Measurements from ENCODE around the gene MAGOHB. TPM values are rescaled to one million over a fixed set of nuclear protein-coding genes. Genes with fewer than 3 reads are reported as not detected.

The MAGOHB gene
- polyA plus RNA-seq, 2 of the 4 experiments (the other 2 are of a cell fraction) = 83.4 to 90.5 TPM

DNA sequence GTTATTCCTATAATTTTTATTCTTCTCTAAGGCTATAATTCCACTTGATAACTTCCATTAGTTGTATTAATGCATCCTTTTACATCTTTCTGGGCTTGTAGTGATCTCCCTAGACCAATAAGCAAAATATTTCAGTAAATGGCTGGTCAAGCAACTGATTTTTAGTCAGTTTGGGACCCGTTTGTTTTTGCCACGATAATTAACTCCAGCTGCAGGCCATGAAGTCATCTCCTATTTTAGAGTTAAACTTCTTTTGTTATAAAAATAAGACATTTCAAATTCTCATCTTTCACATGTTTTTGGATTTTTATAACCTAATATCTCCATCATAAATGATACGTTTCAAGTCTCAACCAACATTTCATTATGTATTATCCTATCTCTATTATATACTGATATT, 49.4 kb downstream of the MAGOHB start:
- CTCF ChIA-PET = interaction anchor here (0.7 to 3.9 kb wide), 8 partner anchors 22 to 336 kb away, joined by 3 to 26 read pairs (median 4); no protein-coding TSS in a partner anchor
- POLR2A ChIA-PET = no interaction called here
- TF ChIP-seq SMC3 (IDR thresholded peaks at IDR 0.05) = no peak
- TF ChIP-seq, protein P1, sequence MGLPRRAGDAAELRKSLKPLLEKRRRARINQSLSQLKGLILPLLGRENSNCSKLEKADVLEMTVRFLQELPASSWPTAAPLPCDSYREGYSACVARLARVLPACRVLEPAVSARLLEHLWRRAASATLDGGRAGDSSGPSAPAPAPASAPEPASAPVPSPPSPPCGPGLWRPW (IDR thresholded peaks at IDR 0.05) = no peak
- TF ChIP-seq, protein P2, sequence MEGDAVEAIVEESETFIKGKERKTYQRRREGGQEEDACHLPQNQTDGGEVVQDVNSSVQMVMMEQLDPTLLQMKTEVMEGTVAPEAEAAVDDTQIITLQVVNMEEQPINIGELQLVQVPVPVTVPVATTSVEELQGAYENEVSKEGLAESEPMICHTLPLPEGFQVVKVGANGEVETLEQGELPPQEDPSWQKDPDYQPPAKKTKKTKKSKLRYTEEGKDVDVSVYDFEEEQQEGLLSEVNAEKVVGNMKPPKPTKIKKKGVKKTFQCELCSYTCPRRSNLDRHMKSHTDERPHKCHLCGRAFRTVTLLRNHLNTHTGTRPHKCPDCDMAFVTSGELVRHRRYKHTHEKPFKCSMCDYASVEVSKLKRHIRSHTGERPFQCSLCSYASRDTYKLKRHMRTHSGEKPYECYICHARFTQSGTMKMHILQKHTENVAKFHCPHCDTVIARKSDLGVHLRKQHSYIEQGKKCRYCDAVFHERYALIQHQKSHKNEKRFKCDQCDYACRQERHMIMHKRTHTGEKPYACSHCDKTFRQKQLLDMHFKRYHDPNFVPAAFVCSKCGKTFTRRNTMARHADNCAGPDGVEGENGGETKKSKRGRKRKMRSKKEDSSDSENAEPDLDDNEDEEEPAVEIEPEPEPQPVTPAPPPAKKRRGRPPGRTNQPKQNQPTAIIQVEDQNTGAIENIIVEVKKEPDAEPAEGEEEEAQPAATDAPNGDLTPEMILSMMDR (IDR thresholded peaks at IDR 0.05) = no peak
- Histone ChIP-seq H3K4me1 (0 out of 3 replicates have a peak, but pooled peaks cover 3% of the 10 kb centered on the region), H3K4me2 (no peak overlapping the region), H3K4me3 (no peak overlapping the region), H3K27ac (no peak overlapping the region), H3K9me3 (no peaks in the 10 kb centered on the region)
- DNase-seq (ENCODE audit: low read depth in 1 of 2, low spot score in 1 of 2) (no peak), FAIRE-seq (no peak), ATAC-seq (no peak)
- WGBS (ENCODE audit: missing lambda C conversion rate) = 54% methylated on average over 3 of the region's 3 CpGs

DNA sequence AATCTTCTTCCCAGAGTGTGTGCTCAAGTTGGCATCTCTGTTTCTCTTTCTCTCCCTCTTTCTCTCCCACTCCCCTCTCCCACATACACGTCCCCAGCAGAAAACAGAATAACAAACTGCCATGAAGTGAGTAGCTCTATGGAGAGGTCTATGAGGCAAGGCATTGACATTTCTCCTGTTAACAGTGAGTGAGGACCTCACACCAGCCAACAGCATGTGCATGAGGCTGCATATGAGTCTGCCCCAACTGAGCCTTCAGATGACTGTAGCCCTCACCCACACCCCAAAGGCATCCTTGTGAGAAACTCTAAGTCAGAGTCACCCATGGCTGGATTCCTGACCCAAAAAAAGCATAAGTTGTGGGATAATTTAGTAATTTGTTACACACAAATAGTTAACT, 50.4 kb downstream of the MAGOHB start:
- H3K9me3 ChIP-seq = no peaks in the 10 kb centered on the region
- 0 out of 3 replicates have a peak, but pooled peaks cover 3% of the 10 kb centered on the region for H3K4me1 ChIP-seq
- no peak for FAIRE-seq

DNA sequence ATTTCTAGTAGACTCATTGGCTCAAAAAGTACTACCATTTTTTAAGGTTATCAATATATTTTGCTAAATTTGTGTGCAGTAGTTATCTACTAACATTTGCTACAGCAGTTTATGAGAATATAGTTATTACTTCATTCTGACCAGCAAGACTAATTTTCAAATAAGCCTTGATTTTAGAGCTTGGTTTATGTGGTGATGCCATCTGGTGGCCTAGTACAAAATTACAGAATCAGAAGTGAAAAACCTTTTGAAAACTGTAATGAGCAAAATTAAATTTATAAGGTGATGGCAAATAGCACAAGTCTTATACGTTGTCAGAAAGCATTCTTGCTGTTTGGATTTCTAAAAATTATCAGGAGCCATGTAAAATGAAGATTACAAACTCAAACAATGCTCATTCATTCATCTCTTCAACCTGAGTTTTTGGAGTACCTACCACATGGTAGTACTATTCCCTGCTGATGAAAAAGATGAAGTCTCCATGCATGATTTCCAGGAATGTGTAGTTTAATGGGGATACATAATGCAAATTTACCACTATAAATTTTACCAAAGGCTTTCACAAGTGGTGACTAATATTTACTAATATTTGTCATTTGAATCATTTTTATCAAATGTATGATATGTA, 51.0 kb downstream of the MAGOHB start:
- FAIRE-seq (peak; percentile 99), ATAC-seq (0 out of 6 replicates have a peak, but pooled peaks of 1 of the 2 experiments have one; percentile 33), DNase-seq (ENCODE audit: low read depth in 1 of 2, low spot score in 1 of 2) (peak; percentile 13 to 53)
- TF ChIP-seq KDM5A (IDR thresholded peaks at IDR 0.05) (no peak), RAD21 (conservative IDR thresholded peaks at IDR 0.05 in 1 of 2, IDR thresholded peaks at IDR 0.05 in 1 of 2) (peak; percentile 89 to 91), CHD4 (IDR thresholded peaks at IDR 0.05; ENCODE audit: borderline replicate concordance) (no peak), SMC3 (IDR thresholded peaks at IDR 0.05) (peak; percentile 96)
- TF ChIP-seq, protein P2 (IDR thresholded peaks at IDR 0.05) = peak; percentile 92
- POLR2A ChIA-PET = interaction anchor here (1.3 kb wide), 1 partner anchor 196 kb away, joined by 3 read pairs; no protein-coding TSS in a partner anchor
- WGBS (ENCODE audit: missing lambda C conversion rate) = 2% methylated on average over 1 of the region's 1 CpG
- 0 out of 3 replicates have a peak, but pooled peaks cover 3% of the 10 kb centered on the region for H3K4me1 ChIP-seq
- H3K4me2 ChIP-seq = no peak overlapping the region
- CTCF ChIA-PET = interaction anchor here (0.7 to 3.9 kb wide), 12 partner anchors 8 to 423 kb away, joined by 3 to 26 read pairs (median 4); no protein-coding TSS in a partner anchor
- H3K27ac ChIP-seq = no peak overlapping the region
- no peak overlapping the region for H3K4me3 ChIP-seq
- H3K9me3 ChIP-seq = no peaks in the 10 kb centered on the region

More for the DNA sequence above, 50.4 kb downstream of the MAGOHB start:
- H3K27ac ChIP-seq = no peak overlapping the region
- no peak overlapping the region for H3K4me3 ChIP-seq
- DNase-seq (ENCODE audit: low read depth in 1 of 2, low spot score in 1 of 2) = no peak
- peak in 1 of 2 experiments; percentile 54; a peak in 1 of 6 replicates for ATAC-seq
- ChIA-PET CTCF (interaction anchor here (1.0 to 3.9 kb wide), 8 partner anchors 21 to 329 kb away, joined by 3 to 26 read pairs (median 4); no protein-coding TSS in a partner anchor), POLR2A (no interaction called here)
- TF ChIP-seq HOXB5 (CRISPR knock-in tag; IDR thresholded peaks at IDR 0.05) (no peak), ZSCAN20 (CRISPR knock-in tag; IDR thresholded peaks at IDR 0.05) (no peak), ESRRA (IDR thresholded peaks at IDR 0.05; ENCODE audit: borderline replicate concordance, low read length) (no peak), HDAC2 (IDR thresholded peaks at IDR 0.05) (no peak), FOSL2 (IDR thresholded peaks at IDR 0.05) (no peak), FOSL2 (CRISPR knock-in tag; IDR thresholded peaks at IDR 0.05) (no peak), NR3C1 (IDR thresholded peaks at IDR 0.05) (no peak), CHD4 (IDR thresholded peaks at IDR 0.05; ENCODE audit: borderline replicate concordance) (no peak), RARB (CRISPR knock-in tag; IDR thresholded peaks at IDR 0.05) (no peak), EHF (CRISPR knock-in tag; IDR thresholded peaks at IDR 0.05) (no peak), MYC (IDR thresholded peaks at IDR 0.05; ENCODE audit: borderline replicate concordance, low read length) (no peak), HEYL (CRISPR knock-in tag; IDR thresholded peaks at IDR 0.05) (no peak), RCOR1 (IDR thresholded peaks at IDR 0.05; ENCODE audit: low read depth, low read length) (no peak)
- TF ChIP-seq, protein P2 (IDR thresholded peaks at IDR 0.05) = no peak
- no peak overlapping the region for H3K4me2 ChIP-seq
- 67% methylated on average over 1 of the region's 1 CpG for WGBS (ENCODE audit: missing lambda C conversion rate)
